ENCODE results near the gene MYCBPAP. TPM values are rescaled to one million over a fixed set of nuclear protein-coding genes. Genes with fewer than 3 reads are reported as not detected.

The MYCBPAP gene
- total RNA-seq, 5 donors from 2014 or later (not counting 1 experiment from before 2014, with no cell fraction given), result 0.92 to 6.9 (median 4.7) TPM

DNA sequence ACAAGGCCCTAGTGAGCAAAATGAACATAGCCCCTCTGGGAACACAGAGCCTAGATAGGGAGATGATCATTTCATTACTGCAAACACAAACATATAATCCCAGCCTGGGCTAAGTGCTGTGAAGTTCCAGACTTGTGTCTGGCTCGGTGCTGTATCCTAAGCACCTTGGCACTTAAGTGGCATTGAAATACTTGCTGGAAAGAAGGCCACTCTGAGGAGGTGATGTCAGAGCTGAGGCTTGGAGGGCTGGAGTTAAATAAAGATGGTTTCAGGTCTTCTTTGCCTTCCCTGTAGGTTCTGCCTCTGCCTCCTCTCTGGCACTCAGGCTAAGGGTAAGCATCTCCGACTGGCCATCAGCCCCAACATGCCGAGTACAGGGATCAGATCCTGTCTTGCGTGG, 49.9 kb downstream of the MYCBPAP start:
- Mint-ChIP-seq H3K36me3 (peaks cover 3% of the 10 kb centered on the region), H3K27ac (no peak overlapping the region), H3K4me1 (peaks cover 20 to 26% (median 22%) of the 10 kb centered on the region in 3 donors), H3K4me3 (peak overlapping the region; percentile 13 to 84 (median 52)), H3K27me3 (peaks cover 19 to 39% of the 10 kb centered on the region in 2 donors), H3K9me3 (no peaks in the 10 kb centered on the region)
- no peaks in the 10 kb centered on the region for H3K9me3 ChIP-seq
- 96% methylated on average over 4 of the region's 4 CpGs for WGBS (ENCODE audit: insufficient coverage)
- POLR2A ChIA-PET, result no interaction called here
- H3K36me3 ChIP-seq (ENCODE audit: control insufficient read depth in 2 of 2, extremely low read depth in 1 of 2, insufficient read depth in 1 of 2, low read length in 1 of 2), result no peaks in the 10 kb centered on the region
- H3K4me1 ChIP-seq (ENCODE audit: control insufficient read depth in 1 of 2, extremely low read depth in 1 of 2, insufficient read depth in 2 of 2, low read length in 2 of 2), result peaks cover 6 to 43% of the 10 kb centered on the region in 2 experiments
- no peak for DNase-seq
- no peak overlapping the region for H3K4me3 ChIP-seq (ENCODE audit: control insufficient read depth in 1 of 2, extremely low read depth in 1 of 2, low read length in 1 of 2)
- no peak for ATAC-seq (replicated peaks in 1 of 4)
- CTCF ChIA-PET, result no interaction called here
- H3K27ac ChIP-seq (ENCODE audit: low read length), result no peak overlapping the region
- peaks cover 5 to 68% of the 10 kb centered on the region in 2 experiments for H3K27me3 ChIP-seq (replicated peaks in 1 of 2; ENCODE audit: control insufficient read depth in 2 of 2, extremely low read depth in 1 of 2, insufficient read depth in 2 of 2, low read length in 1 of 2)

DNA sequence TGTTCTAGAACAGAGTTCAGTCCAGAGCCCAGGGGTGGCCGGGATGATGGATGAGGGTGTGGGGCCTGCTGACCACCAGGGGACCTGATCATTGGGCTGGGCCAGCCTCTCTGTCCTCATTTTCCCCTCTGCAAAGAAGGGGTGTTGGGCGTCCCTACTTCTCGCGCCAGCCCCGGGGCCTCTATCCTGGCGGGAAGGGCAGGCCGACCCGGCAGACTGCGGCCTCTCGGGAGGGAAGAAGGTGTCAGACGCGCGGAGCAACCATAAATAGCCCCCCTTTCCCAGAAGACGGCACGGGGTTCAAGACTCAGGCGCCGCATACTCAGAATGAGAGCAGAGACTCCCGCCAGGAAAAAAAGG, 50.3 kb downstream of the MYCBPAP start:
- Histone ChIP-seq H3K27ac (ENCODE audit: low read length) (no peak overlapping the region), H3K4me1 (ENCODE audit: control insufficient read depth in 1 of 2, extremely low read depth in 1 of 2, insufficient read depth in 2 of 2, low read length in 2 of 2) (peaks cover 6 to 43% of the 10 kb centered on the region in 2 experiments), H3K36me3 (ENCODE audit: control insufficient read depth in 2 of 2, extremely low read depth in 1 of 2, insufficient read depth in 1 of 2, low read length in 1 of 2) (no peaks in the 10 kb centered on the region), H3K4me3 (ENCODE audit: control insufficient read depth in 1 of 2, extremely low read depth in 1 of 2, low read length in 1 of 2) (no peak overlapping the region), H3K9me3 (no peaks in the 10 kb centered on the region), H3K27me3 (replicated peaks in 1 of 2; ENCODE audit: control insufficient read depth in 2 of 2, extremely low read depth in 1 of 2, insufficient read depth in 2 of 2, low read length in 1 of 2) (peaks cover 6 to 72% of the 10 kb centered on the region in 2 experiments)
- Mint-ChIP-seq H3K9me3 (no peaks in the 10 kb centered on the region), H3K4me3 (peak overlapping the region; percentile 52 to 84 (median 69)), H3K36me3 (peaks cover 3% of the 10 kb centered on the region), H3K27me3 (peaks cover 23 to 43% of the 10 kb centered on the region in 2 donors), H3K4me1 (peaks cover 20 to 26% (median 22%) of the 10 kb centered on the region in 3 donors), H3K27ac (no peak overlapping the region)
- DNase-seq (no peak), ATAC-seq (replicated peaks in 1 of 4) (no peak)
- ChIA-PET POLR2A (no interaction called here), CTCF (no interaction called here)
- 13% methylated on average over 18 of the region's 18 CpGs for WGBS (ENCODE audit: insufficient coverage)

DNA sequence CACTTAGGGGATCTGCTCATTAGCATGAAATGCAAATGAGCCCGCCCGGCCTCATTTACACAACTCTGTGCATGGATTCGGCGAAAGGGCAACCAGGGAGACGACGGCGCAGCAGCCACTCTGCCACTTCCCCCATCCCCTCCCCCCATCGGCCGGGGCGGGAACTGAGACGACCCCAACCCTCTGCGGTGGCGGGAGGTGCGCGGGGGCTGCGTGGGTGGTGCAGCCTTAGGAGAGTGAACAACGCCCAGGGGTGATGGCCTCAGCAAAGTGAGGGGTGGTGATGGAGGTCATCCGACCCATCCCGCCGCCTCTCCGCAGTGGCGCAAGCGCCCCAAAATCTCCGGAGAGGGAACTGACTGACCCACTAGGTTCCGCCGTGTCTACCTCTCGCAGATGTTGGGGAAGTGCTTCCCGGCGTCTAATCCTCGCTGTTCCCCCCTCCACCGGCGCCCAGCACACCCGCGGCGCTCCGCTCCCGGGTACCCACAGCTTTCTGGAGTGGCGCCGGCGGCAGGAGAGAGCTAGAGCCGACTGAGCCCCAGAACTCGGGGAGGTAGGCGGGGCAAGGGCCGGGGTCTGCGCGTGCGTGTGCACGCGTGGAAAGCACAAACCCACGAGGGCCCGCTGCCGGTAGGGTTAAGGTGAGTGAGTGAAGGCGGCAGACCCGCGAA, 50.8 kb downstream of the MYCBPAP start:
- peaks cover 7 to 77% of the 10 kb centered on the region in 2 experiments for H3K27me3 ChIP-seq (replicated peaks in 1 of 2; ENCODE audit: control insufficient read depth in 2 of 2, extremely low read depth in 1 of 2, insufficient read depth in 2 of 2, low read length in 1 of 2)
- no peak for ATAC-seq (replicated peaks in 1 of 4)
- peaks cover 28 to 48% of the 10 kb centered on the region in 2 donors for H3K27me3 Mint-ChIP-seq
- no peaks in the 10 kb centered on the region for H3K9me3 ChIP-seq
- H3K27ac ChIP-seq (ENCODE audit: low read length), result no peak overlapping the region
- peak in 4 of 35 experiments; percentile 18 to 34 (median 25) for DNase-seq
- H3K4me1 ChIP-seq (ENCODE audit: control insufficient read depth in 1 of 2, extremely low read depth in 1 of 2, insufficient read depth in 2 of 2, low read length in 2 of 2), result peaks cover 6 to 43% of the 10 kb centered on the region in 2 experiments
- peak overlapping the region; percentile 46 to 66 for H3K4me3 ChIP-seq (ENCODE audit: control insufficient read depth in 1 of 2, extremely low read depth in 1 of 2, low read length in 1 of 2)
- H3K27ac Mint-ChIP-seq, result no peak overlapping the region
- ChIA-PET CTCF (no interaction called here), POLR2A (no interaction called here)
- peak overlapping the region; percentile 69 to 84 (median 76) for H3K4me3 Mint-ChIP-seq
- peaks cover 3% of the 10 kb centered on the region for H3K36me3 Mint-ChIP-seq
- WGBS (ENCODE audit: insufficient coverage), result 4% methylated on average over 40 of the region's 55 CpGs
- no peaks in the 10 kb centered on the region for H3K36me3 ChIP-seq (ENCODE audit: control insufficient read depth in 2 of 2, extremely low read depth in 1 of 2, insufficient read depth in 1 of 2, low read length in 1 of 2)
- no peaks in the 10 kb centered on the region for H3K9me3 Mint-ChIP-seq
- peaks cover 20 to 28% (median 22%) of the 10 kb centered on the region in 3 donors for H3K4me1 Mint-ChIP-seq

DNA sequence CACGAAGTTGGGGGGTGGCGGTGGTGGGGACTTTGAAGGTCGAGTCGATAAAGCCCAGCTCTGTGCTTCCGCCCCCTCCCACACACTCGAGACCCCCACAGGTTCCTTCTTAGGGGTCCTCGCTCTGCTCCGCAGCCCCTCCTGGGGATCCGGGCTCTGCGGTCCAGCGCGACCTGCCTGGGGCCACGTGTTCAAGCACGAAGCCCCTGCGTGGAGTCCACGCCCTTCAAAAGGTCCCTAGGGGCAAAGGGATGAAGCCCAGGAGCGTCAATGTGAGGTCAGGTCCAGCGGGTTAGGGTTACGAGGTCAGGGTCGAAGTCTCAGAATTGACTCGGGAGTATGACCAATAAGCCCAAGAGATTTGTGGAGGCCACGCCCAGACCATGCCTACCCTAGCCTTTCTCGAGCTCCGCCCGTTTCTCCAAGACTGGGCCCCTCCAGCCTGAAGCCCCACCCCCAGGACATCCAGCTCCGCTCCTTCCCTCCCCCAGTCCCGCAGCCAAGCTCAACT, 51.5 kb downstream of the MYCBPAP start:
- Histone ChIP-seq H3K27ac (ENCODE audit: low read length) (no peak overlapping the region), H3K27me3 (replicated peaks in 1 of 2; ENCODE audit: control insufficient read depth in 2 of 2, extremely low read depth in 1 of 2, insufficient read depth in 2 of 2, low read length in 1 of 2) (peaks cover 7 to 83% of the 10 kb centered on the region in 2 experiments), H3K36me3 (ENCODE audit: control insufficient read depth in 2 of 2, extremely low read depth in 1 of 2, insufficient read depth in 1 of 2, low read length in 1 of 2) (no peaks in the 10 kb centered on the region), H3K9me3 (no peaks in the 10 kb centered on the region), H3K4me1 (ENCODE audit: control insufficient read depth in 1 of 2, extremely low read depth in 1 of 2, insufficient read depth in 2 of 2, low read length in 2 of 2) (peaks cover 6 to 43% of the 10 kb centered on the region in 2 experiments), H3K4me3 (ENCODE audit: control insufficient read depth in 1 of 2, extremely low read depth in 1 of 2, low read length in 1 of 2) (peak overlapping the region; percentile 46 to 66)
- Mint-ChIP-seq H3K4me1 (peaks cover 21 to 29% (median 22%) of the 10 kb centered on the region in 3 donors), H3K27me3 (peaks cover 30 to 53% of the 10 kb centered on the region in 2 donors), H3K27ac (no peak overlapping the region), H3K36me3 (peaks cover 3% of the 10 kb centered on the region), H3K9me3 (no peaks in the 10 kb centered on the region), H3K4me3 (peak overlapping the region; percentile 69 to 84 (median 76))
- ATAC-seq (replicated peaks in 1 of 4), result peak; percentile 11 to 28 (median 20)
- 8% methylated on average over 22 of the region's 27 CpGs for WGBS (ENCODE audit: insufficient coverage)
- ChIA-PET CTCF (interaction anchor here in 1 of 2 donors (0.6 kb wide), 1 partner anchor 1636 kb away, joined by 4 read pairs; no protein-coding TSS in a partner anchor), POLR2A (interaction anchor here in 1 of 2 donors (0.9 kb wide), 1 partner anchor 18 kb away, joined by 3 read pairs; no protein-coding TSS in a partner anchor)
- peak in 2 of 35 experiments; percentile 28 to 42 for DNase-seq

DNA sequence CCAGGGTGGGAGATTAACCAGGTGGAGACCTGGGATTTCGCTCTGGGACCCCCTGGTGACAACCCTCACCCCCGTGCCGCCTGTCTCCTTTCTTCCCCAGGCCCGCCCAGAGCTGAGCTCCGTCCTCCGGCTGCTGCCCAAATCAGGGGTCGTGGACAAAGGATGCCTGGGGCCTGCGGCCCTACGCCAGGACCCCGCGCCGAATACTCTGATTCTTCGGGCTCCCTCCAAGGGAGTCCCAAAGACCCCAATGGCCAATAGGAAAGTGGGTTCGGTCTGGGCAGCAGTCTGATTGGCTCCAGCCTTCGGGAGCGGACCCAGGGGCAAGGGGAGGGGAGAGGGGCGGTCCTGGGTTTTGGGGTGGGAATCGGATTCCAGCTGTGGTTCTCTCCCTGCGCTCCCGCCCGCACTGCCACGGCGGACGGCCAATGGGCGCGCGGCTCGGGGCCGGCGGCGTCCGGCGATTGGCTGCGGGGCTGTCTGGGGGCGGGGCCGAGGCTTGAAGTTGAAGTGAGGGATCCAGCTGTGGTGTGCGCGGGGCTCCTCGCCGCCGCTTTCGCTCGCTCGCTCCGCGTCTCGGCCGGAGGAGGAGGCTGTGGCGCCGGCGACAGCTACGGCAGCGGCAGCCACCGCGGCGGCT, 52.1 kb downstream of the MYCBPAP start, which contains the start of gene CACNA1G:
CACNA1G (plus strand) TSS at position 531 of the 640 bp plus-strand sequence. CDS start 745 bp downstream, outside the sequence.
- H3K9me3 ChIP-seq, result no peaks in the 10 kb centered on the region
- CTCF ChIA-PET, result interaction anchor here (0.6 to 0.8 kb wide), 3 partner anchors 53 to 1637 kb away, joined by 3 to 4 read pairs (median 4); partner anchors contain the start of gene LRRC59 (in 1 of the 2)
- H3K27me3 Mint-ChIP-seq, result peaks cover 35 to 58% of the 10 kb centered on the region in 2 donors
- H3K9me3 Mint-ChIP-seq, result no peaks in the 10 kb centered on the region
- POLR2A ChIA-PET, result interaction anchor here in 1 of 2 donors (0.9 kb wide), 1 partner anchor 18 kb away, joined by 3 read pairs; no protein-coding TSS in a partner anchor
- H3K27ac ChIP-seq (ENCODE audit: low read length), result no peak within 1 kb of the TSS
- peak within 1 kb of the TSS; percentile 46 to 66 for H3K4me3 ChIP-seq (ENCODE audit: control insufficient read depth in 1 of 2, extremely low read depth in 1 of 2, low read length in 1 of 2)
- peaks cover 7 to 86% of the 10 kb centered on the region in 2 experiments for H3K27me3 ChIP-seq (replicated peaks in 1 of 2; ENCODE audit: control insufficient read depth in 2 of 2, extremely low read depth in 1 of 2, insufficient read depth in 2 of 2, low read length in 1 of 2)
- 5% methylated on average over 49 of the region's 56 CpGs for WGBS (ENCODE audit: insufficient coverage)
- peaks cover 22 to 33% (median 27%) of the 10 kb centered on the region in 3 donors for H3K4me1 Mint-ChIP-seq
- ATAC-seq (replicated peaks in 1 of 4) (peak; percentile 91 to 92 (median 92)), DNase-seq (peak; percentile 67 to 90 (median 81))
- H3K4me3 Mint-ChIP-seq, result peak within 1 kb of the TSS; percentile 69 to 84 (median 76)
- no peaks in the 10 kb centered on the region for H3K36me3 Mint-ChIP-seq
- H3K36me3 ChIP-seq (ENCODE audit: control insufficient read depth in 2 of 2, extremely low read depth in 1 of 2, insufficient read depth in 1 of 2, low read length in 1 of 2), result no peaks in the 10 kb centered on the region
- H3K27ac Mint-ChIP-seq, result no peak within 1 kb of the TSS
- H3K4me1 ChIP-seq (ENCODE audit: control insufficient read depth in 1 of 2, extremely low read depth in 1 of 2, insufficient read depth in 2 of 2, low read length in 2 of 2), result peaks cover 6 to 46% of the 10 kb centered on the region in 2 experiments

Measured in T-cell (primary cell).